Suppressor macrophage treated with lipopolysaccharide for 4 hours (primary cell): ENCODE data around the gene TACC2.
"Not testable (repeated sequence)": the region's sequence is repeated elsewhere in the genome, so short reads cannot be mapped to it uniquely, and the experiment has no call there.

ENCODE experiments used
- DNase-seq: peaks from one replicate; pipeline ENCODE4 v3.0.0-alpha.2; 2020

The TACC2 gene

DNA sequence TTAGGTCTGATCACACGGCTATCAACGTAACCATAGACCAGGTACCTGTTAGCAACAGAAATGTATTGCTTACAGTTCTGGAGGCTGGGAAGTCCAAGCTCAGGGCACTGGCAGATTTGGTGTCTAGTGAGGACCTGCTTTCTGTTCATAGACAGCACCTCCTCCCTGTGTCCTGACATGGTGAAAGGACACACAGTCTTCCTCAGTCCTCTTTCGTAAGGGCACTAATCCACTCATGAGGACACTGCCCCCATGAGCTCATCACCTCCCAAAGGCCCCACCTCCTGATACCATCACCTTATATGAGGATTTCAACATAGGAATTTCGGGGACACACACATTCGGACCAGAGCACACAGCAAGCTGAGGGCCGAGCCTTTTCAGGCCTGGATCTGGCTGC, 210.7 kb downstream of the TACC2 start:
- DNase-seq = no peak

- no peak for DNase-seq
These were observed 212.4 kb downstream of the TACC2 start for GRCh38 chr10:122201401-122201800.

- DNase-seq = not testable (repeated sequence)
These were observed 214.2 kb downstream of the TACC2 start for GRCh38 chr10:122203180-122203579.

DNA sequence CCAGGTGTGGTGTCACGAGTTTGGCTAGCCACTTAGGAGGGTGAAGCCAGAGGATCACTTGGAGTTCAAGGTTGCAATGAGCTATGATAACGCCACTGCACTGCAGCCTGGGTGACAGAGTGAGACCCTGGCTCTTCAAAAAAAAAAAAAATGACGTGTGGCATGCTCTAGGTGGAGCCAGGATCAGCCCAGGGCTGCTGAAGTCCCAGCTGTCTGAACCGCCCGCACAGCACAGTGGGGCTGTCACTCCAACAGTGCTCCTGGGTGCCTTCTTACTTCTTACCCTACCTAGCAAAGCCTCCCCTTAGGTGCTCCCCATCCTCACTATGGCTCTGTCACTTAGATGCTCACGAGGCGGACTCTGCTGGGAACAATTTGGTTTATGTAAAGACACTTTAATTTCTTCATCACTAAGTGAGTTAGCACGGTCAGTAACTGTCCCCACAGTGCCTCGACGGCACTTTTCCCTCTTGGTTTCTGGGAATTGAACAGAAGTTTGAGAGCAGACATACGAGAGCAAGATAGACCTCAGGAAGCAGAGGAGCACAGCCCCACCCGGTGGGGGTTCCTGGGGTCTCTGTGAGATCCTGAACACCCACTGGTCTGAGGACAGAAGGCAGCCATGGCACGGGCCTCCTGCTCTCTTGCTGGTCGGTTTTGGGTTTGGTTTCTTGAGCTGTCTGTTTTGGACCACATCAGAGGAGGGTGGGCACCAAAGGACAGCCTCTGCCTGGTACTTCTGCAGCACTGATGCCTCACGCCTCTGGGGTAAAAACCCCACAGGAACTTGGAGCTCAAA, 215.9 kb downstream of the TACC2 start:
- no peak for DNase-seq

DNA sequence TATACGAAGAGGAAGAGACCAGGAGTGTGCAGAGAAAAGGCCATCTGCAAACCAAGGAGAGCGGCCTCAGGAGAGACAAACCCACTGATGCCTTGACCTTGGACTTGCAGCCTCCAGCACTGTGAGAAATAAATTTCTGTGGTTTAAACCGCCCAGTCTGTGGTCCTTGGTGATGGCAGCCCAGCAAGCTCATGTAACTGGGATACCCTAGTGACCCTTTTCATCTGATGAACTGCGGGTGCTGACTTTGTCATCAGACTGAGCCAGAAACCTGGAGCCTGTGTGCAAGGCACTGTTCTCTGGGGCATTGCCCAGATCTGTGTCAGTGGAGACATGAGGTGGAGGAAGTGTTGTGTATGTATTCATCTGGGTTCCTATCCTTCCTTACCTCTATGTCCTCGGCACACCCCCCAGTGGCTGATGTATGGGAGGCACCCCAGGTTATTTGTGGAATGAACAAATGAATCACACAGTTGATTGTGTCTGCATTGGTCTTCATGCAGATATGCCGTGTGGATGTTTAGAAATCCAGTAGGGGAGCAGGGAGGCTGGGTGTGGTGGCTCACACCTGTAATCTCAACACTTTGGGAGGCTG, 217.6 kb downstream of the TACC2 start:
- DNase-seq = no peak

- no peak for DNase-seq
These were observed 218.2 kb downstream of the TACC2 start for GRCh38 chr10:122207163-122207562.

- no peak for DNase-seq
These were observed 218.6 kb downstream of the TACC2 start for GRCh38 chr10:122207596-122207995.

DNA sequence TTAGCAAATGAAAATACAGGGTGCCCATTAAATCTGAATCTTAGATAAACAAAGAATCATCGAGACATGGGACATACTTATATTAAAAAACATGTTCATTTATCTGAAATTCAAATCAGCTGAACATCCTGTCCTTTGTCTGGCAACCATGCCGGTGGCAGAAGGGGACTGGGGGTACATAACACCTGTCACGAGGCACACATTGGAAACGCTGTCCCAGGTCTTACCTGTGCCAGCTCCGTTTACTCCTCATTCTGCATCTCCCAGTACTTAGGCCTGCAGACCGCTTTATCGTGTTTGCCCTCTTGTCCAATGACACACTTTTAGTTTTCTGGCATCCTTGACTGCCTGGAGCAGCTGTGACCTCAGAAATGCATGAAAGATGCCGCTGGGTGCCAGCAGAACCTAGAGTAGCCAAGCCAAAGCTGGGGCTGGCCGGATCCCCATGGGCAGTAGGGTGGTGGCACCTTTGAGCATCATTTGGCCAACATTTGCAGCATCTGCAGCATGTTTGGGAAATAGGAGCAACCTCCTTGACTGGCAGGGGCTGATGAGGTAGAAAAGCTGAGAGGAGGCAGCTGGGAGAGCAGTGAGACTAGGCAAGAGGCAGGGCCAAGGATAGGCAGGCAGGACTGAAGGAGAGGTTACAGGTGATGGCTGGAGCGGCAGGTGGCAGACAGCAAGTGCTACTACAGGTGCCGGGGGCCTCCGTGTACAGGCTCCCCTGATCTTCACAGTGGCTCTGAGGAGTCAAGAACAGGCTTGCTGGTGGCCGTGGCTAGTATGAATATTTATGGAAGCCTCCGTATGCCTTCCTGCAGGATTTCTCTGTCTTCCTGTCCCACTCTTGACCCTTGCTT, 219.8 kb downstream of the TACC2 start:
- no peak for DNase-seq

GRCh38 chr10:122210481-122211265, 221.7 kb downstream of the TACC2 start:
- DNase-seq = no peak

GRCh38 chr10:122213364-122213763, 224.4 kb downstream of the TACC2 start:
- no peak for DNase-seq

- DNase-seq = no peak
These were observed 224.8 kb downstream of the TACC2 start for GRCh38 chr10:122213766-122214165.

DNA sequence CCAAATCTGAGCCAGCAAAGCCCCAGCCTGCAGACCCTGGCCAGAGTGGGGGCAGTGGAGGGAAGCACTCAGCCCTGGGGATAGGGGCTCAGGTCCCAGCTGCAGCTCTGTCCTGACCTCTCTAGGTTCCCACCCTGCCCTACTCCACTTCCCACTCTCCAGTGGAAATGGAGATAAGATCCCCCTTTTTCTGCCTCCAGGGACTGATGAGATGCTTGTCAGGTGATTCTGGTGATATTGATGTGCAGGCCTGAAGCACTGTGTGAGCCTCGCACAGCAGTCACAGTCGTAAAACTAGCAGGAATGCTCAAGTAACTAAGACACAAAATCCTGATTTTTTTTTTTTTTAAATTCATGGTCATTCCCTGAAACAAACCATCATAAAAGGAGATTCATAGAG, 227.1 kb downstream of the TACC2 start:
- DNase-seq = no peak

GRCh38 chr10:122219340-122219739, 230.4 kb downstream of the TACC2 start:
- no peak for DNase-seq

- no peak for DNase-seq
These were observed 231.8 kb downstream of the TACC2 start for GRCh38 chr10:122220736-122221135.

- DNase-seq = no peak
These were observed 233.0 kb downstream of the TACC2 start for GRCh38 chr10:122221958-122222357.

GRCh38 chr10:122222638-122223037, 233.7 kb downstream of the TACC2 start:
- no peak for DNase-seq

GRCh38 chr10:122224159-122224558, 235.2 kb downstream of the TACC2 start:
- DNase-seq = no peak

GRCh38 chr10:122225330-122225729, 236.4 kb downstream of the TACC2 start:
- DNase-seq = no peak

DNA sequence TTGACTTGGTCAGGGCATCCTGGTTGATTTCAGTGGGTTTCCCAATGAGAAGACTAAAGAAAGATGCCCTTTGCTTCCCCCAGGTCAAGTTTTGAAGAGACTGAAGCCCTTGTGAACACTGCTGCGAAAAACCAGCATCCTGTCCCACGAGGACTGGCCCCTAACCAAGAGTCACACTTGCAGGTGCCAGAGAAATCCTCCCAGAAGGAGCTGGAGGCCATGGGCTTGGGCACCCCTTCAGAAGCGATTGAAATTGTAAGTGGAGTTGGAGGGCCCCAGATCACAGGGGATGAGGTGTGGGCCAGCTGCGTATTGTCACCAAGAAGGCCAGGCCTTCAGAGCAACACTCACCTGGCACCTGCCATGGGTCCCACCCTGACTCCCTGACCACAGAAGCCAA, 238.8 kb downstream of the TACC2 start:
- no peak for DNase-seq

DNA sequence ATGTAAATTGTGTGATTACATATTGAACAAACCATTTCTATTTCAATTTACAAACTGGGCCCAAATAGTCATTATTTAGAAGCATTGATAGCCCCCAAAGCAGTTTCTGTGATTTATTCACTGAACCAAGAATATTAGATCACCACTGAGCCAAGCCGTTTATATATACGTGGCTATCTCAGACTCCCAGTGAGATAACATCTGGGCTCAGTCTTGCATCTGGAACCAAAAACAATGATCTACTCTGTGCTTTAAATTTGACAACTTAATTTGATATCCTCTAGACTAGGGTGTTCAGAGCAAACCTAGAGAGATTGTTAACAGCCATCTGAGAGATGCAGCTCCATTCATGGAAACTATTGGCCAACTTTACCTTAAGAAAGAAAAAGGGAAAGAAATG, 240.7 kb downstream of the TACC2 start:
- DNase-seq = no peak

GRCh38 chr10:122230222-122230621, 241.3 kb downstream of the TACC2 start:
- DNase-seq = no peak

GRCh38 chr10:122232769-122233168, 243.8 kb downstream of the TACC2 start:
- no peak for DNase-seq

DNA sequence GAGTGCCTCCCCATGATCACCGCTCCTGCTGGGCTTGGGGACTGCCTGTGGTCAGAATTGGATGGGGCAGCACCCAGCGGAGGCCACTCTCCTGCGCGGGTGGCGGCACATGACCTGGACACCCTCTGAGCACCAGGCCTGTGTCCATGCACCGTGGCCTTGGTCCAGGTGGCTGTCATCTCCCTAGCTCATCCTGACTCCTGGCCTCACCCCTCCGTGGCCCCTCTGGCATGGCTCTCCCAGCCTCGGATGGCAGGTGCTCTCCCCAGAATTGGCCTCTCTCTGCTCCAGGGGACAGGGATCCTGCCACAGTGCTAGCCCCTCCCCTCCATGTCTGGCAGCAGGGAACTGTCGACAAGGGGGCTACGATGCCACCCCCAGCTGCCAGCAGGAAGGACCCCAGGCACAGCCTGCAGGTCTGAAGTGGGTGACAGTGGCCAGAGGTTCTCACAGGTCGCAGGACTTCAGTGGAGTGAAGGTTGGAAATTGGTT, 244.9 kb downstream of the TACC2 start:
- DNase-seq = no peak
